Activated T-helper 9 cell treated with anti-CD3 and anti-CD28 coated beads, Interleukin-2, amount 50 U/mL, for 16 hours (primary cell): ENCODE measurements around the gene MPO.

Source experiments
- DNase-seq: peaks from one replicate; pipeline ENCODE4 v3.0.0-alpha.2; 2020; ENCODE audit warnings: low read depth

The MPO gene

DNA sequence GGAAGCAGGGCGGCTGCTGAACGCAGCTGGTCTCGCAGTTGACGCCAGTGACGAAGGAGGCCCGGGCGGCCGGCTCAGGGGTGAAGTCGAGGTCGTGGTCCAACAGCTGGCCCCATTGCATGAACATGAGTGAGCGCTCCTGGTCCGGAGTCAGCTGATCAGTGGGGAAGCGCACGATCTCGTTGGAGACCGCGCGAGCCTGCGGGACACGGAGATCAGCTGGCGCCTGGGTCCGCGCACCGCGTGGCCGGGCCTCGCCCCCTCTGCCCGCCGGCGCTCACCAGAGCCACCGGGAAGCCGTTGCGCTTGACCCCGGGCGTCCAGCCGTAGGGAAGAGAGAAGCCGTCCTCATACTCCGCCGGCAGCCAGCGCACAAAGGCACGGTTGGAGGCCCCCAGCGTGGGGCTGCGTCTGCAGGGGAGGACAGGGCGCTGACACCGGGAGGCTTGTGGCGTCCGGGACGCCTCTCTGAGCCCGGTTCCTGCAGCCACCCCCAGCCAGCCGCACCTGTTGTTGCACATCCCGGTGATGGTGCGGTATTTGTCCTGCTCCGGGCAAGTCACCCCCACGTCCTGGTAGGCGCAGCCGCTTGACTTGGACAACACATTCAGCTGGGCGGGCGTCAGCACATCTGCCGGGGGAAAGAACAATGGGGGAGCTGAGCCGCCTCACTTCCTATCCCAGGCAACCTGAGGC is 1.6 kb downstream of the MPO start:
- no peak for DNase-seq

DNA sequence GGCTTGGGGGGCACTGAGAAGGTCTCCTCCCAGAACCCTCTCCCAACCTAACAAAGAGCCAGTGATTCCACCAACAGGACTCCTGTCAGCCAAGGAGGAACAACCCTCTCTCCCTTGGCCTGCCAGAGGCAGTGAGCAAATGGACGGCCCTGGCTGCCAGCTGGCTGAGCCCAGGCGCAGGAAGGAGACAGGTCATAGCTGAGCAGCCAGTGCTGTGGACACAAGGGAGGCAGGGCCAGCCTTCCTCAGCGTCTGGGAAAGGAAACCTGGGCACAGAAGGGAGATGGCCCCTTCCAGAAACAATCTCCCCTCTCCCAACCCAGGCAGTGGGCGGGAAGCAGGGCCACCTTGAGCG is 2.1 kb downstream of the MPO start:
- no peak for DNase-seq

GRCh38 chr17:58277802-58278595 is 2.7 kb downstream of the MPO start:
- no peak for DNase-seq

GRCh38 chr17:58277107-58277801 is 3.5 kb downstream of the MPO start:
- no peak for DNase-seq

DNA sequence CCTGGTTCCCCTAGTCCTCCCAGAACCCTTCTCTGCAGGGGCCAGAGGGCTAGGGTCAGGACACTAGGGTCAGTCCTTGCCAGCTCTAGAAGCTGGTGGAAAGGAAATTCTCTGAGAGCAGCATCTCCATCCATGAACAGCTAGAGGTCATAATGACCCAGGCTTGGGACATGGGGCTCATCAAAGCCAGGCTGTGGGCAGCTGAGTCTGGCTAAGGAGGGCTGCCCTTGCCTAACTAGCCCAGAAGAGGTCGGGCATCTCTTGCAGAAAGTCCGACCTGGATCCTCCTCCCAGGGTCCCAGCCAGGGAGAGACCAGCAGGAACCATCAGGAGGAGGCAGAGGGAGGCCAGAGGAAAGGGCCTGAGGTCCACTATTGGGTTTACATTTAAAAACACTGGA is 4.3 kb downstream of the MPO start:
- no peak for DNase-seq

DNA sequence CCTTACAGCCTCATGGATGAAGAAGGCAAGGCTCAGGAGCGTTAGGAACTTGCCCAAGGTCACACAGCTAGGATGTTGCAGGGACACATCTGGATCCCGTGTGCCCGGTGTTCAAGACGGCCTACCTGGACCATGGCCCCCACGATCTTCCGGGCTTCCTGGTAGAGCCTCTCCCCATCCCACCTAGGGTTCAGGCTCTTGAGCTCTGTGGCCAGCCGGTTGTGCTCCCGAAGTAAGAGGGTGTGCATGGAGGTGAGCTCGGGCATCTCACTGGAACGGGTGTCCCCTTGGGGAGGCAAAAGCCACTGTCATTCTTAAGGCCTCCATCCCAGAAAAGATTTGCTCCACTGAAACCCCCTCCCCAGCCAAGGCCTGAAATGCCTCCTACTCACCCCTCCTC is 5.3 kb downstream of the MPO start:
- no peak for DNase-seq

DNA sequence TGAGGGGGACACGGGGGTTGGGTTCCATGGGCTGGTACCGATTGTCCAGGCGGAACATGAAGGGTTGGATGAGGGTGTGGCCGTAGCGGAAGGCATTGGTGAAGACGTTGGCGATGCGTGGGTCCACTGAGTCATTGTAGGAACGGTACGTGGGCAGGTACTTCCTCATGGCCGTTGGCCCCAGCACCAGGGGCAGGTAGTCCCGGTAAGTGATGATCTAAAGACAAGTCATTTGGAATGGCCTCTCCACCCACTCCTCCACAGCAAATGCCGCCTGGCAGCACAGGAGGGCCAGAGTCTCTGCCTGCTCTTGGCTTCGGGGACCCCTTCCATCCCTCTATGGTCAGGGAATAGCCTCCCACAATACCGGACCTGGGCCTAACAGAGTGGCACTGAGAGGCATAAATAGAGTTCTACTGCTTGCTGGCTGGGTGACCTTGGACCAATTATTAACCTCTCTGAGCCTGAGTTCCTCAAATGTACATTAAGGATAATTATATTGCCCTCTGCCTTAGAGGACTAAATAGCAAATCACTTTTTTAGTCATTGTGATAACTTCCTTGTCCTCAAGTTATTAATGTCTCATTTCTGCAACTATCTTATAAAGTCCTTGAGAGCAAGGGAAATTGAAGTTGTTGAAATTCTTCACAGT is 7.2 kb downstream of the MPO start:
- no peak for DNase-seq

DNA sequence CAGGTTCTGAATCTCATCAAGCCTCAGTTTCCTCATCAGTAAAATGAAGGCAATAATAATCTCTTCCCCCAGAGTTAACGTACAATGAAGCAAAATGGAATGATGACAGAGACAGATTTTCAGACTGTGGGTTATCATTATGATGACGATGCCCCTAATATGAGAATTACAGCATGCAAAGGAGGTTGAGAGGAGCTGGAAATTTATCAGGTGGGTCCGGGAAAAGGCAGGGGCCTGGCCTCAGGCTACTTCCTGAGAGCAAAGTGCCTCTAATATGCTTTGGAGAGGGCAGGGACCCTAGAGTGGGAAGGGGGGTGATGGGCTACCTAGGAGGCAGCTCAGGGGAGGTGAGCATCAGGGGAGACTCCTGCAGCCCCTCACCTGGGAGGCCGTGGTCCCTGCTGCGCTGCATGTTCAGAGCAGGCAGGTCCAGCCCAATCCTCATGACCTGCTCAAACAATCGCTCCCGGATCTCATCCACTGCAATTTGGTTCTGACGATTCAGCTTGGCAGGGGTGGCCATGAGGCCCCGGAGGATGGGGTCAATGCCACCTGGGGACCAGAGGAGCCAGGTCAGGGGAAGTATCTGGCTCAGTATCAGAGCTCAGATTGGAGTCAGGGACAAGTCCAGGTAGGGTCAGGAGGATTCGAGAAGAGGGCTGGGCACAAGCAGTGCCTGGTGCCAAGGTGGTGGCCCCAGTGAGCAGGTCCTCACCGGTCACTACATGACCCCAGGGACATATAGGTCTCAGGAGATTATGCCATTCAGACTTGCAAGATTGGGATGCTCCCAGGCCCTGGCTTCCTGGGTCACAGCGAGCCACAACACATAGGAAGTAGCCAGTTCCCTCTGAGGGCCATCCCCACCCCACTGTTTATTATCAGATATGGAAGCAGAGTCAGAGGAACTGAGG is 8.1 kb downstream of the MPO start:
- no peak for DNase-seq

GRCh38 chr17:58271216-58271931 is 9.4 kb downstream of the MPO start:
- DNase-seq = no peak

GRCh38 chr17:58270476-58271215 is 10.1 kb downstream of the MPO start:
- no peak for DNase-seq

GRCh38 chr17:58269557-58270291 is 11.0 kb downstream of the MPO start:
- DNase-seq = no peak

- DNase-seq = no peak
Measured at GRCh38 chr17:58268774-58269556, 11.8 kb downstream of the MPO start.

- DNase-seq = no peak
Measured at GRCh38 chr17:58268326-58268725, 12.4 kb downstream of the MPO start.

DNA sequence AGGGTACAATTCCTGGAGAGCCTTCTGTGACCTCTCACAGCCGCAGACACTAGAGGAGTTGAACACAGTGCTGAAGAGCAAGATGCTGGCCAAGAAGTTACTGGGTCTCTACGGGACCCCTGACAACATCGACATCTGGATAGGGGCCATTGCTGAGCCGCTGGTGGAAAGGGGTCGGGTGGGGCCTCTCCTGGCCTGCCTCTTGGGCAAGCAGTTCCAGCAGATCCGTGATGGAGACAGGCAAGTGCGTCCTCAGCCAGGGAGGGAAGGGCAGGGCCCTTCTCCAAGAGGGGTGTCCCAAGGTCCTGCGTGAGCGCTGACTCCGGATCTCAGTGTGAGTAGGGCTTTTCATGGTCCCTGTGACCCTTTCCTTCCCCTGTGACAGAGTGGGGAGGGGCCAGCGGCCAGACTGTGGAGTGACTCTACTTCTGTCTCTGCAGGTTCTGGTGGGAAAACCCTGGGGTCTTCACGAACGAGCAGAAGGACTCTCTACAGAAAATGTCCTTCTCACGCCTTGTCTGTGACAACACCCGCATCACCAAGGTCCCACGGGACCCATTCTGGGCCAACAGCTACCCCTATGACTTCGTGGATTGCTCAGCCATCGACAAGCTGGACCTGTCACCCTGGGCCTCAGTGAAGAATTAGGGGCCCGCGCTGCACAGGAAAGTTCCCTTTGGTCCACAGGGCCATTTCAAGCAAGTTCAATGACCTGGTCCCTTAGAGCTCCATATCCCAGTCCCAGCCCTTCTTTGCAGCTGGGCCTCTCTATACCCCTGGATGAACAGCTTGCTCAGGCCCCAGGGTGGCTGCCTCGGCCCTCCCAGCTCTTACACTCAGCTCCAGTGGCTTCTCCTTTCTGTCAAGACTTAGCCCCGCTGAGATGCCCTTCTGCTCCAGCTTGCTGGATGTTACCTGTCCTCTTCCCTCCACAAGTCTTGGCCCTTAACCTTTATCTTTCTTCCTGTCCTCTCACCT is 13.1 kb downstream of the MPO start:
- no peak for DNase-seq

GRCh38 chr17:58265902-58266875 is 14.5 kb downstream of the MPO start:
- DNase-seq = no peak

GRCh38 chr17:58265271-58265670 is 15.5 kb downstream of the MPO start:
- no peak for DNase-seq
